ENCODE results near the gene MAN2A2. TPM values are rescaled to one million over a fixed set of nuclear protein-coding genes. Genes with fewer than 3 reads are reported as not detected.

The MAN2A2 gene
- total and polyA plus RNA-seq, 2 experiments from 2014 or later, result 4.3 to 7.7 TPM

- no peak overlapping the region for H3K4me2 ChIP-seq (ENCODE audit: unreplicated experiment)
- H3F3A ChIP-seq (ENCODE audit: insufficient read depth), result peaks cover 13% of the 10 kb centered on the region; the same call in 1 of the 2 replicates
- H3K9me3 ChIP-seq (ENCODE audit: low read depth), result no peaks in the 10 kb centered on the region
- peaks cover 20% of the 10 kb centered on the region for H3K4me1 ChIP-seq (ENCODE audit: insufficient read depth)
- no peak for TF ChIP-seq EZH2 (IDR thresholded peaks at IDR 0.05; ENCODE audit: insufficient read depth, poor library complexity, severe bottlenecking)
- TF ChIP-seq EZH2phosphoT487 (IDR thresholded peaks at IDR 0.05; ENCODE audit: insufficient read depth, low read depth), result no peak
- no peak overlapping the region for H3K9ac ChIP-seq
- H3K4me3 ChIP-seq, result no peak overlapping the region
- H3K9me2 ChIP-seq (ENCODE audit: insufficient read depth), result no peaks in the 10 kb centered on the region
- H3K79me2 ChIP-seq (ENCODE audit: insufficient read depth), result peaks cover 27% of the 10 kb centered on the region
- no peaks in the 10 kb centered on the region for H4K20me1 ChIP-seq (ENCODE audit: insufficient read depth)
- H3K36me3 ChIP-seq (ENCODE audit: low read depth), result 0 out of 2 replicates have a peak, but pooled peaks cover 5% of the 10 kb centered on the region
- H2AFZ ChIP-seq, result no peak overlapping the region
- no peaks in the 10 kb centered on the region for H3K27me3 ChIP-seq (replicated peaks; ENCODE audit: insufficient read depth)
- no peak overlapping the region for H3K27ac ChIP-seq
- no peak for DNase-seq
- WGBS, 2 experiments (ENCODE audit: low coverage in 1 of 2, low lambda C conversion rate in 2 of 2, missing lambda C conversion rate in 2 of 2), result 13 to 35% methylated on average over 1 of the region's 1 CpG
- in situ Hi-C loops (cut with MboI), result no loop called here
Observed at GRCh38 chr15:90933301-90933700, 30.2 kb downstream of the MAN2A2 start.

GRCh38 chr15:90934256-90934948, 31.3 kb downstream of the MAN2A2 start:
- no peaks in the 10 kb centered on the region for H4K20me1 ChIP-seq (ENCODE audit: insufficient read depth)
- peak; percentile 87 for DNase-seq
- no peak for TF ChIP-seq EZH2 (IDR thresholded peaks at IDR 0.05; ENCODE audit: insufficient read depth, poor library complexity, severe bottlenecking)
- no peak for TF ChIP-seq EZH2phosphoT487 (IDR thresholded peaks at IDR 0.05; ENCODE audit: insufficient read depth, low read depth)
- no peaks in the 10 kb centered on the region for H3K27me3 ChIP-seq (replicated peaks; ENCODE audit: insufficient read depth)
- H2AFZ ChIP-seq, result peak overlapping the region; percentile 79
- H3K4me1 ChIP-seq (ENCODE audit: insufficient read depth), result peaks cover 17% of the 10 kb centered on the region
- in situ Hi-C loops (cut with MboI), result no loop called here
- H3K36me3 ChIP-seq (ENCODE audit: low read depth), result peaks cover 10% of the 10 kb centered on the region; the same call in 1 of the 2 replicates
- H3K9ac ChIP-seq, result peak overlapping the region; percentile 93
- H3K27ac ChIP-seq, result no peak overlapping the region
- peak overlapping the region; percentile 90 for H3K4me2 ChIP-seq (ENCODE audit: unreplicated experiment)
- H3K4me3 ChIP-seq, result peak overlapping the region; percentile 86
- peaks cover 10% of the 10 kb centered on the region; the same call in 1 of the 2 replicates for H3F3A ChIP-seq (ENCODE audit: insufficient read depth)
- 3% methylated on average over 19 of the region's 19 CpGs for WGBS, 2 experiments (ENCODE audit: low coverage in 1 of 2, low lambda C conversion rate in 2 of 2, missing lambda C conversion rate in 2 of 2)
- no peaks in the 10 kb centered on the region for H3K9me3 ChIP-seq (ENCODE audit: low read depth)
- no peaks in the 10 kb centered on the region for H3K9me2 ChIP-seq (ENCODE audit: insufficient read depth)
- peaks cover 30% of the 10 kb centered on the region for H3K79me2 ChIP-seq (ENCODE audit: insufficient read depth)

- Histone ChIP-seq H3K4me2 (ENCODE audit: unreplicated experiment) (peak within 1 kb of the TSS; percentile 90), H3K36me3 (ENCODE audit: low read depth) (peaks cover 12% of the 10 kb centered on the region; the same call in 1 of the 2 replicates), H4K20me1 (ENCODE audit: insufficient read depth) (no peaks in the 10 kb centered on the region), H3K4me1 (ENCODE audit: insufficient read depth) (peaks cover 14% of the 10 kb centered on the region), H3K9me2 (ENCODE audit: insufficient read depth) (no peaks in the 10 kb centered on the region), H3K4me3 (peak within 1 kb of the TSS; percentile 86), H3K79me2 (ENCODE audit: insufficient read depth) (peaks cover 30% of the 10 kb centered on the region), H3K27ac (peak within 1 kb of the TSS; percentile 64), H3K9me3 (ENCODE audit: low read depth) (no peaks in the 10 kb centered on the region), H2AFZ (peak within 1 kb of the TSS; percentile 79), H3F3A (ENCODE audit: insufficient read depth) (0 out of 2 replicates have a peak, but pooled peaks cover 6% of the 10 kb centered on the region), H3K9ac (peak within 1 kb of the TSS; percentile 93), H3K27me3 (replicated peaks; ENCODE audit: insufficient read depth) (no peaks in the 10 kb centered on the region)
- in situ Hi-C loops (cut with MboI), result no loop called here
- no peak for TF ChIP-seq EZH2phosphoT487 (IDR thresholded peaks at IDR 0.05; ENCODE audit: insufficient read depth, low read depth)
- TF ChIP-seq EZH2 (IDR thresholded peaks at IDR 0.05; ENCODE audit: insufficient read depth, poor library complexity, severe bottlenecking), result no peak
- WGBS, 2 experiments (ENCODE audit: low coverage in 1 of 2, low lambda C conversion rate in 2 of 2, missing lambda C conversion rate in 2 of 2), result 0 to 1% methylated on average over 12 to 59 of the region's 65 CpGs
- peak; percentile 93 for DNase-seq
Observed at GRCh38 chr15:90934949-90935751, 32.0 kb downstream of the MAN2A2 start, which contains the start of gene UNC45A. UNC45A (plus strand) TSS chr15:90935285; CDS start chr15:90935325, 40 bp downstream.

- Histone ChIP-seq H3K9ac (peak overlapping the region; percentile 93; the same call in 1 of the 2 replicates), H3K27me3 (replicated peaks; ENCODE audit: insufficient read depth) (no peaks in the 10 kb centered on the region), H3K4me2 (ENCODE audit: unreplicated experiment) (no peak overlapping the region), H3K4me3 (peak overlapping the region; percentile 86; the same call in 1 of the 2 replicates), H3K9me3 (ENCODE audit: low read depth) (no peaks in the 10 kb centered on the region), H3K4me1 (ENCODE audit: insufficient read depth) (peaks cover 8% of the 10 kb centered on the region), H3K27ac (no peak overlapping the region), H2AFZ (no peak overlapping the region), H3K9me2 (ENCODE audit: insufficient read depth) (no peaks in the 10 kb centered on the region), H4K20me1 (ENCODE audit: insufficient read depth) (no peaks in the 10 kb centered on the region), H3K79me2 (ENCODE audit: insufficient read depth) (peaks cover 30% of the 10 kb centered on the region), H3K36me3 (ENCODE audit: low read depth) (peaks cover 24% of the 10 kb centered on the region; the same call in 1 of the 2 replicates), H3F3A (ENCODE audit: insufficient read depth) (no peaks in the 10 kb centered on the region)
- in situ Hi-C loops (cut with MboI), result no loop called here
- WGBS, 2 experiments (ENCODE audit: low coverage in 1 of 2, low lambda C conversion rate in 2 of 2, missing lambda C conversion rate in 2 of 2), result 83 to 85% methylated on average over 1 of the region's 1 CpG
- TF ChIP-seq EZH2phosphoT487 (IDR thresholded peaks at IDR 0.05; ENCODE audit: insufficient read depth, low read depth) (no peak), EZH2 (IDR thresholded peaks at IDR 0.05; ENCODE audit: insufficient read depth, poor library complexity, severe bottlenecking) (no peak)
- no peak for DNase-seq
Observed at GRCh38 chr15:90936823-90937222, 33.7 kb downstream of the MAN2A2 start.

Measured in GM23248 (cell line).